Karpas-422 (cell line): ENCODE data around the gene FUT9. TPM values are rescaled to one million over a fixed set of nuclear protein-coding genes. Genes with fewer than 3 reads are reported as not detected.

ENCODE experiments used
- DNase-seq: peaks from one replicate; pipeline ENCODE4 v3.0.0-alpha.2; 2015
- H2AFZ ChIP-seq: fragments of 200-600 bp; sonication (generic); 2 replicates; pipeline ENCODE4 v1.6.1; 2014; ENCODE audit warnings: antibody characterized with exemption, low read length, mixed read lengths
- H3K27ac ChIP-seq: fragments of 200-600 bp; sonication (generic); 2 replicates; pipeline ENCODE4 v1.5.1; 2014; ENCODE audit warnings: mild to moderate bottlenecking, low read length, moderate library complexity
- H3K27me3 ChIP-seq: fragments of 200-600 bp; sonication (generic); 2 replicates; pipeline ENCODE4 v1.6.1; 2014; ENCODE audit warnings: low read length, mixed read lengths
- H3K36me3 ChIP-seq: fragments of 200-600 bp; sonication (generic); 2 replicates; pipeline ENCODE4 v1.6.1; 2014; ENCODE audit warnings: low read length, mixed read lengths; ENCODE audit not compliant: insufficient read depth
- H3K4me1 ChIP-seq: fragments of 200-600 bp; sonication (generic); 2 replicates; pipeline ENCODE4 v1.6.1; 2014; ENCODE audit warnings: mild to moderate bottlenecking, low read length, mixed read lengths
- H3K4me2 ChIP-seq: fragments of 200-600 bp; sonication (generic); 2 replicates; pipeline ENCODE4 v1.6.1; 2014; ENCODE audit warnings: low read length, low read depth, mild to moderate bottlenecking; ENCODE audit not compliant: poor library complexity, severe bottlenecking
- H3K4me3 ChIP-seq: fragments of 200-600 bp; sonication (generic); 2 replicates; pipeline ENCODE4 v1.5.1; 2014; ENCODE audit warnings: mild to moderate bottlenecking, antibody characterized with exemption, low read length, mixed read lengths
- H3K79me2 ChIP-seq: fragments of 200-600 bp; sonication (generic); 2 replicates; pipeline ENCODE4 v1.6.1; 2014; ENCODE audit warnings: mild to moderate bottlenecking, low read length, mixed read lengths
- H3K9ac ChIP-seq: fragments of 200-600 bp; sonication (generic); 2 replicates; pipeline ENCODE4 v1.6.0; 2014; ENCODE audit warnings: low read length
- H3K9me2 ChIP-seq: fragments of 200-600 bp; sonication (generic), shearing (Covaris generic); replicated peaks from 2 replicates; pipeline ENCODE4 v1.6.0; 2014; ENCODE audit warnings: mild to moderate bottlenecking, low read length, moderate library complexity; ENCODE audit not compliant: insufficient read depth
- H3K9me3 ChIP-seq: fragments of 300-700, 200-600 bp; sonication (generic); 2 replicates; pipeline ENCODE4 v1.6.1; 2014; ENCODE audit warnings: low read length, mixed read lengths
- H4K20me1 ChIP-seq: fragments of 200-600 bp; sonication (generic); 2 replicates; pipeline ENCODE4 v1.6.1; 2014; ENCODE audit warnings: mild to moderate bottlenecking, antibody characterized with exemption, low read length, low read depth; ENCODE audit not compliant: insufficient read depth
- total RNA-seq: library from RNA; depleted of rRNA; stranded (reverse); fragments of >200 nt; shearing (Covaris generic); gene quantifications from 2 replicates; pipeline ENCODE4 v1.2.3, GENCODE V29; 2014; ENCODE audit warnings: low replicate concordance

Gene FUT9
- total RNA-seq, 1 experiment from 2014 or later = not detected

DNA sequence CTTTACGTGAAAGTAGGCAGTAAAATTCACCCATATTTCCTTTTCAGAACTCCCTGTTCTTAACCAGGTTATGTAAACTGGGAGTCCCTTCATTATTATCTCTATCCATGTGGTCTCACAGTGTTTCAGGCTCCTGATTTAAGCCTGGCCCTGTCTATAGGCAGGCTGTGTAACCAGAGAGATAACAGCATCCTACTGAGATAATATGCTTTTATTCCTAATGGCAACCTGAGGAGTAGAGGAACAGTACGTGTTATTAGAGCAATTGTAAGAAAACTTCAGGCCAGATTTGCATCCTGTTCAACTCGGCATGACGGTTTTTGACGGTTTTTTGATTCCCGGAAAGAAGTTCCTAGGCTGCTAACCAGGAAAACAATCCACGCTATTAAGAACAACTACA is 16.9 kb downstream of the FUT9 start:
- H3K36me3 ChIP-seq = no peaks in the 10 kb centered on the region
- H3K4me2 ChIP-seq = no peak overlapping the region
- H3K79me2 ChIP-seq = no peaks in the 10 kb centered on the region
- no peaks in the 10 kb centered on the region for H3K4me1 ChIP-seq
- no peak overlapping the region for H3K27ac ChIP-seq
- H3K27me3 ChIP-seq = no peaks in the 10 kb centered on the region
- H3K9ac ChIP-seq = no peak overlapping the region
- no peaks in the 10 kb centered on the region for H3K9me2 ChIP-seq
- H4K20me1 ChIP-seq = no peaks in the 10 kb centered on the region
- H2AFZ ChIP-seq = no peak overlapping the region
- H3K9me3 ChIP-seq = no peaks in the 10 kb centered on the region
- DNase-seq = no peak
- H3K4me3 ChIP-seq = no peak overlapping the region

DNA sequence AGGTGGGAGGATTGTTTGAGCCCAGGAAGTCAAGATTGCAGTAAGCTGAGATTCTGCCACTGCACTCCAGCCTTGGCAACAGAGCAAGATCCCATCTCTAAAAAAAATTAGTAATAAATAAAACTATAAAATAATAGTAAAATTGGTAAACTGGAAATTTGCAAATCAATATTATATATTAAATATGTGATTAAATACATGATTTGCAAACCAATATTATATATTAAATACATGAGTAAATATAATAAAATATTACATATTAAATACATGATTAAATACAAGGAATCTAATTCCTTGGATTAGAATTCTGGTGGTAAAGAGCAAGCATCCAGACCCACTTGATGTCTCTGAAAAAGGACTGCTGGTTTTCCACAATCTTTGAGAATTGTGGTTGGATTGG is 35.8 kb downstream of the FUT9 start:
- H4K20me1 ChIP-seq = no peaks in the 10 kb centered on the region
- no peaks in the 10 kb centered on the region for H3K36me3 ChIP-seq
- H3K79me2 ChIP-seq = no peaks in the 10 kb centered on the region
- no peaks in the 10 kb centered on the region for H3K4me1 ChIP-seq
- H3K27ac ChIP-seq = no peak overlapping the region
- H3K9me3 ChIP-seq = no peaks in the 10 kb centered on the region
- DNase-seq = no peak
- H3K4me2 ChIP-seq = no peak overlapping the region
- H3K9ac ChIP-seq = no peak overlapping the region
- H3K4me3 ChIP-seq = no peak overlapping the region
- no peaks in the 10 kb centered on the region for H3K27me3 ChIP-seq
- no peak overlapping the region for H2AFZ ChIP-seq
- no peaks in the 10 kb centered on the region for H3K9me2 ChIP-seq

DNA sequence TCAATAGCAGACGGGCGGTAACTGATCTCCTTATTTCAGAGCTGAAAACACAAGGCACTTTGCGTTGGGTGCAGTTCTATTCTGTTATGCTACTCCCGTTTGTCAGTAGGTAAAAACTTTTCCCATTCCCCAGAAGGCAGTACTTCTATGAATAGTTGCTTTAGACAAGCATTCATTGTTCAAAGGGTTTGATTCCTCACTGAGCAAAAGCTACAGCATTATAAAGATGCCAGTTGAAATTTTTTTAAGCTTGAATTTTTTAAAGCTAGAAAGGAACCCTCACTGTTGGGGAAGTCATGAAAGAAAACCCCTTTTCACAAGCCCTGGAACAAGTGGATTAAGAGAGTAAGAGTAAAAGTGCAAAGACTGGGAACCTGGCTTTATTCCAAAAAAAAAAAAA is 42.3 kb downstream of the FUT9 start:
- Histone ChIP-seq H3K9me3 (no peaks in the 10 kb centered on the region), H3K27me3 (no peaks in the 10 kb centered on the region), H3K36me3 (no peaks in the 10 kb centered on the region), H3K27ac (no peak overlapping the region), H3K9me2 (no peaks in the 10 kb centered on the region), H3K4me1 (no peaks in the 10 kb centered on the region), H3K79me2 (no peaks in the 10 kb centered on the region), H2AFZ (no peak overlapping the region), H4K20me1 (no peaks in the 10 kb centered on the region), H3K4me3 (no peak overlapping the region), H3K4me2 (no peak overlapping the region), H3K9ac (no peak overlapping the region)
- no peak for DNase-seq

DNA sequence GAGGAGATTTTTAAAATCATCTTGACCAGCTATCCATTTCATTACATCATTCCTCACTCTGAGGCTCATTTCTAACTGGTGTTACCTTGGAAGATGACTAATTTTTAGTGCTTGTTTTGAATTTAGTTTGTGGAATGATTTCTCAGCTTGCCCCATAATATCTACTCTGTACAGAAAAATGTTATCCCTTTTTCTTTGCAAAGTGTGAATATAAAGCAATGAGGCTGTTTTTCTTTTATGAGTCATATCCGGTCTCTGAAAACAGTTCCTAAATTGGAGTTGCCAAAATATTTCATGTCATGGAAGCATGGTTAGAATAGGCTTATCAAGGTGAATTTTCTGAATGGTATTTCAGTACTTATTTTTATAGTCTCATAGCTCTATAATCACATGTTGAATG is 43.8 kb downstream of the FUT9 start:
- no peak overlapping the region for H3K27ac ChIP-seq
- H3K4me1 ChIP-seq = no peaks in the 10 kb centered on the region
- no peak overlapping the region for H3K4me2 ChIP-seq
- no peaks in the 10 kb centered on the region for H3K9me3 ChIP-seq
- no peaks in the 10 kb centered on the region for H3K36me3 ChIP-seq
- H3K9me2 ChIP-seq = no peaks in the 10 kb centered on the region
- no peaks in the 10 kb centered on the region for H3K27me3 ChIP-seq
- H3K4me3 ChIP-seq = no peak overlapping the region
- H3K79me2 ChIP-seq = no peaks in the 10 kb centered on the region
- no peak for DNase-seq
- no peak overlapping the region for H2AFZ ChIP-seq
- no peak overlapping the region for H3K9ac ChIP-seq
- H4K20me1 ChIP-seq = no peaks in the 10 kb centered on the region

DNA sequence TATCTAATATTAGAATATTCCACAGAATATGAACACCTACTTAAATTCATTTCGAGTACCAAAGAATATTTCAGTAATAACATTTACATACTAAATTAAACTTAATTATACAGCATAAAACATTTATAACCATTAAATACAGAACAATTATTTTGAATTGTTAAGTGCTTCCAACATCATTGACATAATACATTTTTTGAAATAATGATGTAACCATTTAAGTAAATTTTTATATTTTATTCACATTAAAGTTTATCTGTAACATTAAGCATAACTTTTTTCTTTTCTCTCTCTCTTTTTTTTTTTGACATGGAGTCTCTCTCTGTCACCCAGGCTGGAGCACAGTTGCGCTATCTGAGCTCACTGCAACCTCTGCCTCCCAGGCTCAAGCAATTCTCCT is 44.5 kb downstream of the FUT9 start:
- Histone ChIP-seq H4K20me1 (no peaks in the 10 kb centered on the region), H3K9me3 (no peaks in the 10 kb centered on the region), H3K4me2 (no peak overlapping the region)

DNA sequence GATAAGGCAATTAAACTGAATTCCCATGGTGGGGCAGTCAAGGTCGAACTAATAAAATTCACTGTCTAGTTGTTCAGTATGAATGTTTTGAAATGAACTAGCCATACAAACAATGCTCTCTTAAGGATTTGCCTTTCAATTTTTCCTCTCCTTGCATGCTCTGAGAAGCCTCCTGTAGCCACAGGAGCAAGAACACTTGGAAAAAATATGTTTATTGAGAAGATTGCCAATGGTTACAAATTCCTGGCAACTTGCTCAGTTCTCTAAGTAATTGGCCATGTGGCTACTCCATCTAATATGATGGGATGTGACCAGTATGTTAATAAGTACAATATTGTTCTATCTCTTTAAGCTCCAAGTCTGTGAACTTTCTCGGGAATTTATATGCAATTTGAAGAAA is 49.4 kb downstream of the FUT9 start:
- H3K27ac ChIP-seq = no peak overlapping the region
- no peak overlapping the region for H2AFZ ChIP-seq
- DNase-seq = no peak
- H3K4me3 ChIP-seq = no peak overlapping the region
- H3K27me3 ChIP-seq = no peaks in the 10 kb centered on the region
- H3K4me1 ChIP-seq = no peaks in the 10 kb centered on the region
- H3K9me2 ChIP-seq = no peaks in the 10 kb centered on the region
- no peaks in the 10 kb centered on the region for H3K79me2 ChIP-seq
- H4K20me1 ChIP-seq = no peaks in the 10 kb centered on the region
- no peak overlapping the region for H3K9ac ChIP-seq
- no peaks in the 10 kb centered on the region for H3K36me3 ChIP-seq
- H3K4me2 ChIP-seq = no peak overlapping the region
- no peaks in the 10 kb centered on the region for H3K9me3 ChIP-seq

More for the DNA sequence above, 44.5 kb downstream of the FUT9 start:
- H3K4me1 ChIP-seq = no peaks in the 10 kb centered on the region
- H3K4me3 ChIP-seq = no peak overlapping the region
- H2AFZ ChIP-seq = no peak overlapping the region
- no peak overlapping the region for H3K27ac ChIP-seq
- H3K9me2 ChIP-seq = no peaks in the 10 kb centered on the region
- no peaks in the 10 kb centered on the region for H3K36me3 ChIP-seq
- no peak overlapping the region for H3K9ac ChIP-seq
- H3K79me2 ChIP-seq = no peaks in the 10 kb centered on the region
- no peaks in the 10 kb centered on the region for H3K27me3 ChIP-seq
- DNase-seq = no peak

DNA sequence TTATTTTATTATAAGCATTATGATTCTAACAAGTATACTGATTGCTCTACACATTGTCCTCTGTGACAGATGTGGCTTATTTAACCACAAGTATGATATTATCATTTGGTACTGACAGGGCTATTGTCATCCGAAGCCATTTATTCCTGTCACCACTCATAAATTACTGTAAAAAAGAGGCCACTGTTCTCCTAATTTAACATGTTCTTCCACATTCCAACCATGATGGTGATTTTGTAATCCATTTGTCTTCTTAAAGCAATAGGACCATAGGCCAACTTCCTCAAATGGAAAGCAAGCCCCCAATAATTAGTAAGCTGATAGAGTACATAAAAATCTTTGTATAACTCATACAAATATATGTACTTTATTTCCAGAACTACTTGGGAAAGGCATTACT is 50.6 kb downstream of the FUT9 start:
- H3K36me3 ChIP-seq = no peaks in the 10 kb centered on the region
- no peaks in the 10 kb centered on the region for H3K9me2 ChIP-seq
- H3K27me3 ChIP-seq = no peaks in the 10 kb centered on the region
- no peak overlapping the region for H2AFZ ChIP-seq
- H3K4me3 ChIP-seq = no peak overlapping the region
- H3K9me3 ChIP-seq = no peaks in the 10 kb centered on the region
- H3K4me2 ChIP-seq = no peak overlapping the region
- no peak overlapping the region for H3K9ac ChIP-seq
- H4K20me1 ChIP-seq = no peaks in the 10 kb centered on the region
- no peak for DNase-seq
- no peaks in the 10 kb centered on the region for H3K4me1 ChIP-seq
- no peak overlapping the region for H3K27ac ChIP-seq
- no peaks in the 10 kb centered on the region for H3K79me2 ChIP-seq

DNA sequence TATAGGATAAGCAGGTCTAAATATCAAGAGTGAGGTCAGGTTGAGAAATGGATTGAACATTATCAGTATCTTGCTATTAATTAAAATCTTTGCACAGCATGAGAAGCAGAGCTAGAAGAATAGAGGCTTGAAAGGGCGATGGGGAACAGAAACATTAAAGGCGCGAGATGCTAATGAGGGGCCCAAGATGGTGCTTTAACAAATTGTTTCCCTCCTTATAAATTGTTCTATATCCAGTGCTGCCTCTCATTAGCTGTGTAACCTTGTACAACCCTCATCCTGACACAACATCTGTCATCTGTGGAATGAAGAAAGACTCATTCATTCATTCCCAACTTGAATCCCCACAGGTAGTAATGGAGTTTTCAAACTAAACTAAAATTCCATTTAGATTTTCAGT is 57.8 kb downstream of the FUT9 start:
- no peak overlapping the region for H2AFZ ChIP-seq
- H3K4me3 ChIP-seq = no peak overlapping the region
- no peaks in the 10 kb centered on the region for H3K79me2 ChIP-seq
- no peak overlapping the region for H3K4me2 ChIP-seq
- no peaks in the 10 kb centered on the region for H3K36me3 ChIP-seq
- no peaks in the 10 kb centered on the region for H3K9me3 ChIP-seq
- no peaks in the 10 kb centered on the region for H4K20me1 ChIP-seq
- no peaks in the 10 kb centered on the region for H3K9me2 ChIP-seq
- H3K27me3 ChIP-seq = no peaks in the 10 kb centered on the region
- no peak overlapping the region for H3K9ac ChIP-seq
- H3K27ac ChIP-seq = no peak overlapping the region
- DNase-seq = no peak
- H3K4me1 ChIP-seq = no peaks in the 10 kb centered on the region

DNA sequence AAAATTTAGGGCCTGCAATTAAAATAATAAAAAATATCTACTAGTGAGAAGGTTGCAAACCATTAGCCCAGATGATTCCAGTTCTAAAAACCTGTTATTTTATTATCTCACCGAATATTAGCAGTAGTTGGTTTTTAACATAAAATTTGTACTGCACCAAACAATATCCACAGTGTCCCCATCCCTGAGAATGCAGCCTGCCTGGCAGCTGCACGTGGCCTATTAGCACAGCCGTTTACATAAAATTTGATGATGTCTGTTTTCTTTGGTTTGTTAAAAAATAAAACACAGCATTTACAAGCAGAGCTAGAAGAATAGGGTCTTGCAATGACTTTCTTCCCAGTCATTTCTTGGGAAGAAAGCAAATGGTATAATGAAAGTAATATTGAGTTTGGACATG is 58.2 kb downstream of the FUT9 start:
- H3K79me2 ChIP-seq = no peaks in the 10 kb centered on the region
- no peaks in the 10 kb centered on the region for H3K36me3 ChIP-seq
- H3K9me2 ChIP-seq = no peaks in the 10 kb centered on the region
- no peak overlapping the region for H3K4me2 ChIP-seq
- no peaks in the 10 kb centered on the region for H3K9me3 ChIP-seq
- H3K4me3 ChIP-seq = no peak overlapping the region
- no peak overlapping the region for H3K27ac ChIP-seq
- H2AFZ ChIP-seq = no peak overlapping the region
- no peak for DNase-seq
- H3K4me1 ChIP-seq = no peaks in the 10 kb centered on the region
- H3K9ac ChIP-seq = no peak overlapping the region
- no peaks in the 10 kb centered on the region for H4K20me1 ChIP-seq
- H3K27me3 ChIP-seq = no peaks in the 10 kb centered on the region
